Cortex of kidney (tissue), 1 donor: ENCODE measurements around the gene JAZF1.
"Not testable (repeated sequence)": the region's sequence is repeated elsewhere in the genome, so short reads cannot be mapped to it uniquely, and the experiment has no call there.

ENCODE experiments used
- DNase-seq: peaks from one replicate; lab custom pipeline; 2025; lab: John Stamatoyannopoulos, UW

The JAZF1 gene

DNA sequence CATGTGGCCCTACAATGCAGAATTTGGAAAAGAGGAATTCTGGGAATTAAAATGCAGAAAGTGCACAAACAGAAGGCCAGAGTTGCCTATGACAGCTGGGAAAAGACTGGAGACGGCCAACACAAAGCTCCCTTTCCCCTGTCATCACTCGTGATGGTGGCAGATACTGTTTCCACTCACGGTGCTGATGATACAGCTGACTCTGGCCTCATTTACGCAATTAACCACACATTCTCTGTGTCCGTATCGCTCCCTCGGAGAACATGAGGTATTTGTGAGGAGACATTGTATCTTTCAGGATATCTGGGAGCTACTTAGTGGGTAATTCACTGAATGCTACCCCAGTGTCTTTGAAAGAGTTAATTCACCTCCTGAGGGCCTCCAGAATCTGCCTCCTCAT, 267.8 kb downstream of the JAZF1 start:
- DNase-seq: no peak

DNA sequence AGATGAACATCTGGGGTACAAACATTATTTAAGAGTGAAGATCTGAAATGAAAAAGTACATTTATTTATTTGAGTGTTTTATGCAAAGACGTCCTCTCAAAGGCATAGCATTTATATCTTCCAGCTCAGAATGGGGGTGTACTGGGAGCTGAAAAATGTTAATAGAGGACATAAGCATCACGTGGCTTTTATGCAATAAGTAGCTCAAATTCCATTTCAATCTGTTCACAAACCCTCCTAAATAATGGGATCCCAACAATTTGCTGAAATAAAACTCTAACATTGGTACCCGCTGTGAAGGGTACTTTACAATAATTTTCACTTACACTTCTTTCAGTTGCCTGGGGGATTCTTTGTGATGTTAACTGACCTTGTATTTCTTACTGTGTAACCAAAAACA, 268.7 kb downstream of the JAZF1 start:
- DNase-seq: no peak

DNA sequence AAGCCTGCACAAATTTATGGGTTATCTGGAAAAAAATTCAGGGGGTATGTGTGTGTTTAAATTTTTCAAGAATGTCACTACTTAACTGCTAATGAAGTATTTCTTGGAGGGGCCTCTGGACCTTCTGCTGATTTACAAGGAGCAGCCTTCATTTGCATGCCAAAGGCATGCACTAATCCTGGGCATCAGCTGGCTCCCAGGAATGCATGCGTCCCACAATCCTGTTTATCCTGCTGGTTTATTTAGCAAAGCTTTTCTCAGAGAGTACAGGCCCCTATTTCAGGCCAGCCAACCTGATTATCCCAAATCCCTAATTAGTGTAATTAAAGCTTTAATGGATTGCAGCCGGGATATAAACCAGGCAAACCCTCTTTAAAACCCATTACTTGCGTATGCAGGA, 270.3 kb downstream of the JAZF1 start:
- DNase-seq: no peak

DNA sequence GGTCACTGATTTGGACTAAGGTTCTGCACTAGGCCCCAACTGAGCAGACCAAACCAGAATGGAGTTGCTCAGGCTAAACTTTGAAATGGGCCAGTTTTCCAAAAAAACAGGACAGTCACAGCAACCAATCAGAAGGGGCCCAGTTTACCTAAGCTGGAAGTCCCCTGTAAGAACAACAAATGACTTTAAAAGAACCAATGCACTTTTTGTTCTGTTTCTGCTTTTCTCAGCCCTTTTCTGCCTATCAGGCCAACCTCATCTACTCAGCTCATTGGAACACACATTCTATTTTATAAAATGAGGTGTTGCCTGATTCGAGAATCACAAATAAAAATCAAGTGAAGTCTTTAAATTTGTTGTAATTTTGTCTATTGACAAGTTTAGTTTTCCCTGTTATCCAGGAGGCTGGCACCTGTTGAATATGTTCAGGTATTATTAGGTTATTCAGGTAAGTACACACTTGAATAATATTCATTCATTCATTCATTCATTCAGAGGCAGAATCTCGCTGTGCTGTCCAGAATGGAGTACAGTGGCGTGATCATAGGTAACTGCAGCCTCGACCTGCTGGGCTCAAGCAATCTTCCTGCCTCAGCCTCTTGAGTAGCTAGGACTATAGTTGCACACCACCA, 271.9 kb downstream of the JAZF1 start:
- no peak for DNase-seq

GRCh38 chr7:27906385-27907091, 274.1 kb downstream of the JAZF1 start:
- DNase-seq: no peak

DNA sequence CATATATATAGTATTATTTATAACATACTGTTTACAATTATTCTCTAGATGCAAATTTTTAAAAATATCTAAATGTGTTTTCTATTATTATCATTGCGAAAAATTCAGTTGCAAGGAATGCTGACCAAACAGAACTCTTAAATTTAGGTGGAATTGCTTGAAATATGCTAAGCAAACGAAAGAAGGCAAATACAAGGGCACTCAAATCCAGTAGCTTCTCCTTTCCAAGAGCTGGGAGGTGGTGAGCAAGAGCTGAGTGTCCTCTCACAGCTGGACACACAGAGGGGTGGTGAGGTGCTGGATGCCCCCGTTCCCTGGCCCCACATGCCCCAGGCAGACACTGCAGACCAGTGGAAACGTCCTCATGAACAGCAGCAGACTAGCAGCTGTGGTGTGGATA, 274.6 kb downstream of the JAZF1 start:
- no peak for DNase-seq

DNA sequence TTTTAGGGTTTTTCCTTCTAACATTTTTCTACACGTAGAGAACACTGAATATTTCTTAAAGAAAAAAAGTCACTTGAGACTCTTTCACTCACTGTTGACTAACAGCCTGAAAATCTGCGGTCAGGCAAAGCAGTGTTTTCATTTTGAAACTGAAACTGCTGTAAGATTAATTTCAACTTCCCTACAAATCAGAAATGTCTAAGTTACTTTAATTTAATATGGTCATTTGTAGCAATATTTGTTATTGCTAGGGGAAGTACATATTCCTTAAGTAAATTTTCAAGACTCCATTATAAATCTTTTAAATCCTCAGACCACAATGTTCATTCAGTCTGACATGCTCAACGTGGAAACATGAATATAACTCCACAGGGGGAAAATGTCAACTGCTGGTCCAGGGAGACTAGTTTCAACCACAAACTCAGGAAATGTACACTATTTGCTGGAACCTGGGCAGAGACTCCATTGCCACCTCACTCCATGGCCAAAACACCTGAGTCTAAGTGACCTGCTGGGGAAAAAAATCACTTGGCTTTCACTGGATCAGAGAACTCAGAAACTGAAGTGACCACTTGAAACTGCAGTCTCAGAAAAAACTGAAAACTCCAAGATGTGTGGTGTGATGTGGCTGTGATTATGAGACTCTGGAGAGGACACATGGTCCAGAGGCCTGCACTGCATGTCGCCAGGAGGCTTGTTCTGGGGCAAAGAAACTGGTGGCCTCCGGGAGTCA, 279.4 kb downstream of the JAZF1 start:
- DNase-seq: no peak

GRCh38 chr7:27900006-27900405, 280.6 kb downstream of the JAZF1 start:
- DNase-seq: no peak

DNA sequence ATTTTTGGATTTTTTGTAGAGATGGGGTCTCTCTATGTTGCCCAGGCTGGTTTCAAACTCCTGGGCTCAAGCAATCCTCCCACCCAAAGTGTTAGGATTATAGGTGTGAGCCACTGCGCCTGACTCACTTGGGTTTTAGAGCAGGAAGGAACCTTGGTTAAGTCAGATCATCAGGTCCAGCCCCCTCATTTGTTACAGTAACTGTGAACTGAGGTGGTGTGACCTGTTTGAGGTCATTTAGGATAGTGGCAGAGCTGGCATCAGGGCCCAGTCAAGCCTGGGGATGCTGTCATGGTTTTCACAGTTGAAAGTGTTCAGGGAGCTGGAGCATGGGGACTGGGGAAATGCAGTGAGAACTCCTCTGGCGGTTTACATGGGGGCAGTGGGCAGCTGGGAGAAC, 281.0 kb downstream of the JAZF1 start:
- no peak for DNase-seq

DNA sequence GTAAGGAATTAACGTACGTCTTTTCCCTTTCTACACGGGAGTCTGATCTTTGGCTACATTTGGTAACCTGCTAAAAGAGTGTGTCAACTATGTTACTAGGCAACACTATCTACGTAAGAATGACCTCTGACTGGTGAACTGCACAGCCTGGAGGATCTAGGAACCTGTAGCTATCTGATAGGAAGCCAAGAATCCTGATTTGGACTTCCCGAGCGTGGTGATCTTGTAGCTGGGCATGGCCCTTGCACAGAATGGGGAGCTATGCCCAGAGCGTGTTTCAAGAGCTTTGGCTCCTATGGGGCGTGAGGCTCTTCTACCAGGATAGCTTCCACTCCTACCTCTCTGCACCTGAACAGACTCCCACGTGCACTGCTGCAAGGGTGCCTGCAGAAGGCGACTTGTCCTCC, 283.2 kb downstream of the JAZF1 start:
- no peak for DNase-seq

GRCh38 chr7:27897001-27897400, 283.6 kb downstream of the JAZF1 start:
- DNase-seq: no peak

DNA sequence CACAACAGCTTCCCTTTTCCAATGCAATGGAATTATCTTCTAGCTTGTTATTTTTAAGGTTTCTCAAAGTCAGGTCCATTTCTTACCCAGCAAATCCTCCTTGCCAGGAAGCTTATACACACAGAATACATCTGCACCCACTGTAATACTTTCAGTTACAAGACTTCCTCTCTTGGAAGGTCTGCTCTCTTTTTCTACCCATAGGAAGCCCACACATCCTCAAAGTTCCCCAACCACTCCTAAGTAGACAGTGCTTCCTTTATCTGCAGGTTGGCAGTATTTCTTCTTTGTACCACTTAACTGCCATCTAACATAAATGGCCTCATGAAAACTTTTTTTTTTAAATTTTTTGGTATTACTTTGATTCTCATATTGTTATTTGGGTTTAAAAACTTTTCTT, 285.0 kb downstream of the JAZF1 start:
- DNase-seq: no peak

DNA sequence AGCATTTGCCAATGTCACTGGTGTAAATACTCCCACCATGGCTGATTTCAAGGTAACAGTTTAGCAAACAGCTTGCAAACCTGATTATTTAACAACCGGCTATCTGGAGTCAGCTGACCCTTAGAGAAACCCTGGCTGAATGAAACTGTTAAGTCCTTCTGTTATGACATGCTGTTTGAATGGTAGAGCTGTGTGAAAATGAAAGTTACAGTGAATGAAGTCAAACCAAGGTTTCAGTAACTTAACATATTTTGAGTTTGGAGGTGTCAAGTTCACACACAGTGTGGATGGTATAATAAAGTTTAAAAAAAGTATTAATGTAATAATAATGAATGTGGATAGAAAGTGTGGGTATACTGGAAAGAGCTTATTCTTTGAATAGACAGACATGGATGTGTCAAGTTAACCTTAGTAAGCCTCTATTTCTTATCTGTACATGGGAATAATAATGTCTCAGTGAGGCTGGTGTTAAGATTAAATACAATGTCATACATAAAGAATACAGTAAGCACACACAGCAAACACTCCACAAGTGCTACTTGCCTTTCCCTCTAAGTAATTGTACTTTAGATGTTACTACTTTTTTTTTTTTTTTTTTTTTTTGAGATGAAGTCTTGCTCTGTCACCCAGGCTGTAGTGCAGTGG, 290.3 kb downstream of the JAZF1 start:
- DNase-seq: no peak

DNA sequence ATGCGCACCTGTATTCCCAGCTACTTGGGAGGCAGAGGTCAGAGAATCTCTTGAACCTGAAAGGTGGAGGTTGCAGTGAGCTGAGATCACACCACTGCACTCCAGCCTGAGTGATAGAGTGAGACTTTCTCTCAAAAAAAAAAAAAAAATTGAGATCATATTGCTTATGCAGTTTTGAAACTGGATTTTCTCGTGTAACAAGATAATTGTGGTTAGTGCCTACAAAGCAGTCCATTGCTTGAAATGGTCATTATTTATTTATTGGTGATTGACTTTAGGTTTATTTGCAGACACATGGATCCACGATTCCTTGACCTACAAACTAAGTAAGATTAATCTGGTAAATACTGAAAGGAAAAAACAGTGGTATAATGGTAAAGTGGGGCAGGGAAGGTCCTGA, 290.8 kb downstream of the JAZF1 start:
- no peak for DNase-seq

DNA sequence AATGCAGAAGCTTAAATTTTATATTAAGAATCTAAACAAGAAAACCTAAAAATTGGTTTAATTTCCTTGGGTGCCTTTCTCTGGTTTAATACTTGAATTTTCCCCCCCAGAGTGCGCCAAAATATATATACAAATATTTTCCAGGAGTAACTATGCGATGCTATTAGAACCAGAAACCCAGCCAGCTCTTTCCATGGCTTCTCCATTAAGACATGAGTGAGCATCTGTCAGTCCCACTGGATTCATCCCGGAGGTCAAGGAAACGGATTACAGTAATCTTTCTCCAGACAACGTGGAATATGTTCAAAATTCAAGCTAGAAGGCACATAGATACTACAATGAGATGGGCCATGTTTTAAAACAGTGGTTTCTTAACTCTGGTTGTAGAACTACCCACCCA, 291.9 kb downstream of the JAZF1 start:
- DNase-seq: no peak

DNA sequence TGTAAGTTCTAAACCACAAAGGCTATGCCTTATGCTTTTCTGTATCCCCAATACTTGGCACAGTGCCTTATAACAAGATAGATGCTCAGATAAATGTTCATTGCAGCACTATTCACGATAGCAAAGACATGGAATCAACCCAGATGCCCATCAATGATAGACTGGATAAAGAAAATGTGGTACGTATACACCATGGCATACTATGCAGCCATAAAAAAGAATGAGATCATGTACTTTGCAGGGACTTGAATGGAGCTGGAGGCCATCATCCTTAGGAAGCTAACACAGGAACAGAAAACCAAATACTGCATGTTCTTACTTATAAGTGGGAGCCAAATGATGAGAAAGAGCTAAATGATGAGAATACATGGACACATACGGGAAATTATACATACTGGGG, 293.9 kb downstream of the JAZF1 start:
- not testable (repeated sequence) for DNase-seq

- DNase-seq: no peak
Measured at GRCh38 chr7:27885652-27886051, 294.9 kb downstream of the JAZF1 start.

DNA sequence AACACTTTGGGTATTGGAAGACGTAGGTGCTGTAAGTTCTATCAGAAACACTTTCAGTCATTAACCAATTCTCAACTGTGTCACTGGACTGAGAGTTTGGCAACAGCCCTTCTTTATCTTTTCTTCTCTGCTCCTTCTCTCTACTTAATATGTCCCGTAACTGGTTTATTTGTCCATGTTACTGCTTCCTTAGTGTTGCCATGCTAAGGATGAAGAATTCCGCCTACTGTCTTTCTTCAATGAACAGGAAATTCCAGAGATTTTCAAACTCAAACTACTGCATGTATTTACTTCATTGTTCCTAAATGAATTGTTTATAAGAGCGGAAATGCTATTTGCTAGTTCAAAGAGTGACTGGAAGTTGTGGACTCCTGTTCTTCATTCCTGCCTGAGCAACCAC, 296.9 kb downstream of the JAZF1 start:
- no peak for DNase-seq

GRCh38 chr7:27876756-27877155, 303.8 kb downstream of the JAZF1 start:
- no peak for DNase-seq

DNA sequence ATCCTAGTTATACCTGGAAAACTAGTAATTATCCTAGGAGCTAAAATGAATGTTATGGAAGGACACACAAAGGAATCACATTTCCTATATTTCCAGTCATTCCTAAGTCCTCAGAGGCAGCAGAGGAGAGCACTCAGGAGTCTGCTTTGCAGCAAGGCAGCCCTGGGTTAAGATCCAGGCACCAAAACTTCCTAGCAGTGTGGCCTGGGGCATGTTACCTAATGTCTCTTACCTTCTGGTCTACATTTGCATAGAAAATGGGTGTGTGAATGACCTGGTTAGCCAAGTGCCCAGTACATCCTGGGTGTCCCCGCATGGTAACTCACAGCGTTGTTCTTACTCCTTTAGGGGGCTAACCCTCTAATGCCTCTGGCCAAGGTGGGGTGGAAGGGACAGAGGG, 304.8 kb downstream of the JAZF1 start:
- DNase-seq: no peak

DNA sequence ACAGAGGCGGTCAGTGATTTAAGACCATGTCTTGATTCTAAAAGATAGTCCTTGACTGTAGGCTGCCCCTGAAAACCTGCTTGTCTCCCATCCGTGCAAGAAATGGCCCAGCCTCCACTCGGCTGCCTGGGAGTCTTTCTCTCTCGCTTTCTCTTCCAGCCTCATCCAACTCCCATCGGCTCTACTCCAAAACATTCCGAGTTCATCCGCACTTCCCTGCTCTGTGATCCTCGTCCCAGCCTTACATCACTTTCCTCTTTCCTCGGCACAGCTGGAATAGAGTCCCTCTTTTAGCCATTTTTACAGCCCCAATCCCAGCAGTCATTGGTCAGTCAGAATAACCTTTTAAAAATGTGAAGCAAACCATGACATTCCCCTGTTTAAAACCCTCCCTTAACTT, 305.5 kb downstream of the JAZF1 start:
- DNase-seq: no peak

- no peak for DNase-seq
Measured at GRCh38 chr7:27873981-27874957, 306.3 kb downstream of the JAZF1 start.
